NCI-H82 (cell line): ENCODE results near the gene MRPS7.
"Not testable (repeated sequence)": the region's sequence is repeated elsewhere in the genome, so short reads cannot be mapped to it uniquely, and the experiment has no call there.

Source experiments
- DNase-seq: peaks from one replicate; lab custom pipeline; 2025; lab: John Stamatoyannopoulos, UW

Gene MRPS7

GRCh38 chr17:75244133-75244866 is 17.4 kb upstream of the MRPS7 start:
- DNase-seq, result no peak

GRCh38 chr17:75245011-75245410 is 16.7 kb upstream of the MRPS7 start:
- no peak for DNase-seq

- DNase-seq, result peak; percentile 63
Measured at GRCh38 chr17:75246404-75246803, 15.3 kb upstream of the MRPS7 start.

GRCh38 chr17:75249564-75249963 is 12.1 kb upstream of the MRPS7 start:
- no peak for DNase-seq

DNA sequence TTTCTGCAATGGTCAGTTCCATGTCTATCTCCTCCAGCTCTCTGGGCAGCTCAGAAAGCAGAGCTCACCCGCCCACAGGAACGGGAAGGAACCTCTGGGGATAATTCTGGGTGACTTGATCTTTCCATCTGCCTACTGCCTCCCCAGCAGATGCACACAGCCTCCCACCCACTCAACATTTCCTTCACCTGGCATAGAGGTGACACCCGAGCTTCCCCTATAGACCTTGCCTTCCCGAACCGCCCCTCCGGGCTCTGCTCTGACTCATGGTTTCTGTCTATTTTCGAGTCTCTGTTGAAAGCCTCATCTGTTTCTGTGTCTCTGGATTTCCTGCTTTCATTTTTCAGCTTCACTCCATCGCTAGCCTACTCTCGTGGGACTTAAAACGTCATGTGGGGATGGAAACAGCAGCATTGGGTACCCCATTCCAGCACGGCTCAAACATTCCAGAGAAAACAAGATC is 11.6 kb upstream of the MRPS7 start:
- DNase-seq, result no peak

DNA sequence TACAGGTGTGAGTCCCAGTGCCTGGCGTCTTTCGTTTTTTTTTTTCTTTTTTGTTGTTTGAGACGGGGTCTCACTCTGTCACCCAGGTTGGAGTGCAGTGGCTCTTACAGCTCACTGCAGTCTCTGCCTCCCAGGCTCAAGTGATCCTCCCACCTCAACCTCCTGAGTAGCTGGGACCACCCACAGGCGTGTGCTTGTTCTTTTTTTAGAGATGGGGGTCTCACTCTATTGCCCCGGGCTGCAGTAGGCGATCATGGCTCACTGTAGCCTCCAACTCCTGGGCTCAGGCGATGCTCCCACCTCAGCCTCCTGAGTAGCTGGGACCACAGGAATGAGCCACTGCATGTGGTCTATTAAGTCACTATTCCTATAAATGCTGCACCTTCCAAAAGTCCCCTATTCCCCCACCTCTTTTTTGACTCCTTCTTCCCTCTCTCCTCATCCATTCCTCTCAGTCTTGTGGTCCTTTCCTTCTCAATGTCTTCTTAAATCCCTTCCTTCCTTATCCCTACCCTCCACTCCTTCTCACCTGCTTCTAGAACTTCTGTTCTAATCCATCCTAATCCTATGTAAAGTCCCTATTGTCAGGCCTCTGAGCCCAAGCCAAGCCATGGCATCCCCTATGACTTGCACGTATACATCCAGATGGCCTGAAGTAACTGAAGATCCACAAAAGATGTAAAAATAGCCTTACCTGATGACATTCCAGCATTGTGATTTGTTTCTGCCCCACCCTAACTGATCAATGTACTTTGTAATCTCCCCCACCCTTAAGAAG is 9.5 kb upstream of the MRPS7 start:
- peak; percentile 70 for DNase-seq

GRCh38 chr17:75255954-75256698 is 5.6 kb upstream of the MRPS7 start:
- DNase-seq, result not testable (repeated sequence)

DNA sequence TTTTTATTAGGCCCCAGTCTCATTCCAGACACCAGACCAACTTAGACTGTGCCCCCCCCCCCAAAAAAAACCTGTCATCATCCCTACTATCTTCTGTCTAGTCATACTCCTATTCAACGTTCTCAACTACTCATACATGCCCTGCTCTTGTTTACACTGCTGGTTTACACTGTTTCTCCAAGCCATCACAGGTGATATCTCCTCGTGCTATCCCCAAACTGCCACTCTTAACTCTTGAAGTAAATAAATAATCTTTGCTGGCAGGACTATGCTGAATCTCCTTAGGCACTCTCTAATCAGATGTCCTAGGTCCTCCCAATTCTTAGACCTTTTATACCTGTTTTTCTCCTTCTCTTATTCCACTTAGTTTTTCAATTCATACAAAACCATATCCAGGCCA is 4.5 kb upstream of the MRPS7 start:
- not testable (repeated sequence) for DNase-seq

DNA sequence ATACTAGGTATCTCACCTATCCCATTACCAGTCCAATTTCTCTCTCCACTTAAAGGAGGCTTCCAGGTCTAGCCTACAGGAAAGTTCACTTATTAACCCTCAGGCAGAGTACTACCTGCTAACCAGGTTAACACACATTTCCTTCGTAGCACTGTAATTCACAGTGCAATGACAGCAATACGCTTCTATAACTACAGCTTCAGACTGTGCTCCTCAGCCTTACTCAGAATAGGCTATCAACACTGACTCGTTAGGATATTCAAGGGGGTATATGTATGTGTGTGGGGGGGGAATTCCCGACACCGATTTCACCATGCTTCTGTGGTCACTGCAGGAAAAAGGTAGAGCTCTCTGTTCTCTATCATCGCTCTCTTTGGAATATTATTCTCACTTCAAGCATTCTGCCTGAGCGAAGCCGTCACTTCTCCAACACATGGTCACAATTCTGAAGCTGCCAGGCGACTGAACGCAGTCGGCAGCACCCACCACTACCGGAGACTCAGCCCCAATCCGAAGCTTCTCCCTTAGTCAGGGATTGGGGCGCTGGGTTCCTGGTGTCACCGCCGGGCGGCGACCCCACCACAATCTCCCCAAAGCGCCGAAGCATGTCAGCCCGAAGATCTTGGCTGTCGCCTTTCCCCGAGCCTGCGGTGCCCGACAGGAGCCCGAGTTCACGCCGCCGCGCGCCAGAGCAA is 891 bp upstream of the MRPS7 start:
- no peak for DNase-seq

GRCh38 chr17:75262112-75262606 is 480 bp downstream of the MRPS7 start:
- peak; percentile 52 for DNase-seq

GRCh38 chr17:75263055-75263454 is 1.4 kb downstream of the MRPS7 start:
- no peak for DNase-seq

- DNase-seq, result no peak
Measured at GRCh38 chr17:75265614-75266315, 4.1 kb downstream of the MRPS7 start.

GRCh38 chr17:75266316-75267152 is 4.9 kb downstream of the MRPS7 start:
- no peak for DNase-seq

- DNase-seq, result no peak
Measured at GRCh38 chr17:75267153-75267410, 5.4 kb downstream of the MRPS7 start.

- DNase-seq, result peak; percentile 54
Measured at GRCh38 chr17:75267411-75268232, 5.9 kb downstream of the MRPS7 start.

- DNase-seq, result no peak
Measured at GRCh38 chr17:75269844-75270217, 8.2 kb downstream of the MRPS7 start.

DNA sequence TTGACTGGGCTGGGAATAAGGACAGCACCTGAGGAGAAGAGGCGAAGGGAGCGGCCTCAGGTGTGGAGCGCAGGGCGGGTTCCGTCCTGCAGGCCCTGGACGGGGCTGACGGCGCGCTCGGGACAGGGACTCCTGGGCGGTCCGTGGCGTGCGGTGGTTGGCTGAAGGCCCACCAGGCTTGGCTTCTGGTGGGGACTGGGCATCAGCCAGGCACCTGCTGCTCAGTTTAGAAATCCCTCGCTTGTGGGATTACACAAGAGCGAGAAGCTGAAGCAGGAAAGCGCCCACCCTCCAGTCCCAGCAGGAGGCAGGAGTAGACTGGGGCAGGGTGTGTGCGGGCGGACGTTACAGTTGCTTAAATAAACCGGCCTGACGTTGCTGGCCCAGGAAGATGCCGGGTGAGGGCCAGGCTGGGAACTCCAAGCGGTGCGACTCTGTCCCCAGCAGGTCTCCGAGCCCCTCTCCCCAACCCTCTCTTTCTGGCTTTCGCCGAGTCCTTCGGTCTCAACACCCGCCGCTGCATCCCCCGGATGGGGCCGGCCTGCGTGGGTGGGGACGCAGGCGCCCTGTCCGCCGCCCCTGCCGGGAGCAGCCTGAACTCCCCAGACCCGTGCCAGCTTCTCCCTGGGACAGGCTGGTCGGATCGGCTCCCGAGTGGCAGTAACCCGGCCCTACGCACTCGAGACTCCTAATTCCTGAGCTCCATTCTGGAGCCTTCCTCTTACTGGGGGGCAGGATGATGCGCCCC is 8.7 kb downstream of the MRPS7 start:
- peak; percentile 91 for DNase-seq

- no peak for DNase-seq
Measured at GRCh38 chr17:75270966-75271232, 9.2 kb downstream of the MRPS7 start, which contains the start of gene MIF4GD. Gene MIF4GD (minus strand): TSS chr17:75271231. CDS start chr17:75270195, 1,036 bp downstream.
